Measurements from ENCODE around the gene STK38L.

- TF ChIP-seq POLR2A (IDR thresholded peaks at IDR 0.05) (no peak), CTCF (IDR thresholded peaks at IDR 0.05 in 8 of 11, conservative IDR thresholded peaks at IDR 0.05 in 3 of 11) (no peak), POLR2AphosphoS5 (IDR thresholded peaks at IDR 0.05) (no peak)
Measured at GRCh38 chr12:27261866-27262265, 17.8 kb downstream of the STK38L start.

Data from spleen (tissue), 7 donors.